GM12878 (cell line): Measurements from ENCODE around the gene RPS6KA2. TPM values are rescaled to one million over a fixed set of nuclear protein-coding genes. Genes with fewer than 3 reads are reported as not detected.
A peak's percentile ranks its signal among the peaks of the same experiment; 100 is the strongest.

Experiments
- BHLHE40 ChIP-seq, 2 experiments: fragments of 450-650 bp in 1 of 2; IDR thresholded peaks; 2 replicates each; pipeline ENCODE4 v1.6.1; 2011 to 2017; ENCODE audit warnings: low read depth in 2 of 2, borderline replicate concordance in 1 of 2, improper control_type of control experiment in 1 of 2, low read length in 1 of 2, mild to moderate bottlenecking in 1 of 2
- BRCA1 ChIP-seq: IDR thresholded peaks from 2 replicates; pipeline ENCODE4 v1.6.1; 2011; ENCODE audit warnings: low read depth, low read length, improper control_type of control experiment
- CREB1 ChIP-seq: IDR thresholded peaks from 2 replicates; pipeline ENCODE4 v1.6.1; 2012; ENCODE audit warnings: low read depth, mild to moderate bottlenecking, inconsistent platforms
- HDAC6 ChIP-seq: fragments of 200-600 bp; sonication (generic); IDR thresholded peaks from one replicate; pipeline ENCODE4 v1.8.0; 2017; ENCODE audit warnings: antibody characterized with exemption; ENCODE audit not compliant: unreplicated experiment
- IRF4 ChIP-seq: IDR thresholded peaks from 2 replicates; pipeline ENCODE4 v1.6.1; 2011; ENCODE audit warnings: low read depth, low read length
- MYB ChIP-seq: fragments of 150-350 bp; IDR thresholded peaks from 2 replicates; pipeline ENCODE4 v1.6.1; 2014; ENCODE audit warnings: mild to moderate bottlenecking, low read depth, low read length, borderline replicate concordance
- NBN ChIP-seq: fragments of 450-650 bp; IDR thresholded peaks from 2 replicates; pipeline ENCODE4 v1.6.1; 2016
- NFYB ChIP-seq: IDR thresholded peaks from 2 replicates; pipeline ENCODE4 v1.6.1; 2011; ENCODE audit warnings: low read depth, mild to moderate bottlenecking, low read length, improper control_type of control experiment, moderate library complexity; ENCODE audit not compliant: insufficient read depth
- NKRF ChIP-seq: fragments of 450-650 bp; conservative IDR thresholded peaks from 2 replicates; pipeline ENCODE4 v1.6.1; 2017; ENCODE audit warnings: mild to moderate bottlenecking, moderate library complexity
- NR2C2 ChIP-seq: IDR thresholded peaks from 2 replicates; pipeline ENCODE4 v1.6.1; 2011; ENCODE audit warnings: borderline replicate concordance, low read depth; ENCODE audit not compliant: control insufficient read depth, insufficient read length
- POLR2A ChIP-seq: IDR thresholded peaks from 2 replicates; pipeline ENCODE4 v1.6.1; 2011; ENCODE audit warnings: low read depth, mild to moderate bottlenecking, low read length
- POLR2AphosphoS5 ChIP-seq: IDR thresholded peaks from 2 replicates; pipeline ENCODE4 v1.6.1; 2011; ENCODE audit warnings: mild to moderate bottlenecking, low read length, inconsistent platforms
- RFX5 ChIP-seq: IDR thresholded peaks from 2 replicates; pipeline ENCODE4 v1.6.1; 2011; ENCODE audit warnings: low read depth, low read length, improper control_type of control experiment
- SMAD5 ChIP-seq: IDR thresholded peaks from 2 replicates; pipeline ENCODE4 v1.6.1; 2016; ENCODE audit warnings: antibody characterized with exemption, low read depth
- YY1 ChIP-seq: IDR thresholded peaks from 2 replicates; pipeline ENCODE4 v1.6.1; 2011; ENCODE audit warnings: low read depth, mild to moderate bottlenecking, low read length
- ZSCAN29 ChIP-seq: fragments of 450-650 bp; IDR thresholded peaks from 2 replicates; pipeline ENCODE4 v1.6.1; 2017; ENCODE audit warnings: mild to moderate bottlenecking, moderate library complexity
- polyA plus RNA-seq, 11 experiments: library from polyadenylated mRNA; depleted of rRNA in 4 of 11; unstranded in 6 of 11; stranded (reverse) in 5 of 11; fragments of >200 nt; fragmentation: Nextera tagmentation in 4 of 11; fragmentation: Illumina TruSeq in 1 of 11; extraction: Ambion mirVana in 4 of 11; extraction: Trizol in 1 of 11; gene quantifications; 1 replicate in 1 of 11; 2 replicates in 10 of 11; pipeline versions ENCODE4 v1.2.1 to v1.2.3, GENCODE V29; 2011 to 2016; ENCODE audit warnings: inconsistent platforms in 2 of 11, missing spikeins in 2 of 11, low read depth in 1 of 11
- total RNA-seq, 4 experiments: library from RNA; depleted of rRNA in 3 of 4; stranded (reverse); fragments of >200 nt in 3 of 4; fragmentation: Illumina TruSeq in 1 of 4; extraction: Trizol in 1 of 4; gene quantifications; 2 replicates each; pipeline versions ENCODE4 v1.2.1 to v1.2.3, GENCODE V29; 2013 to 2021
- TF ChIP-seq, protein P1 (sequence below): fragments of 450-650 bp; IDR thresholded peaks from 2 replicates; pipeline ENCODE4 v1.6.1; 2016; ENCODE audit warnings: mild to moderate bottlenecking, moderate library complexity, borderline replicate concordance
- TF ChIP-seq, protein P2 (sequence below): fragments of 450-650 bp; formaldehyde crosslinking; IDR thresholded peaks from 2 replicates; pipeline ENCODE4 v1.5.0; 2022; ENCODE audit warnings: mild to moderate bottlenecking, missing genetic modification characterization
- TF ChIP-seq, protein P3 (sequence below): IDR thresholded peaks from 2 replicates; pipeline ENCODE4 v1.6.1; 2012; ENCODE audit warnings: mild to moderate bottlenecking, low read depth, low read length

RPS6KA2 gene
- total and polyA plus RNA-seq, 10 of the 15 experiments (the other 5 are each of a cell fraction or from before 2014, with no cell fraction given), result 0.02 to 1.0 (median 0.22) TPM; not detected in 1

DNA sequence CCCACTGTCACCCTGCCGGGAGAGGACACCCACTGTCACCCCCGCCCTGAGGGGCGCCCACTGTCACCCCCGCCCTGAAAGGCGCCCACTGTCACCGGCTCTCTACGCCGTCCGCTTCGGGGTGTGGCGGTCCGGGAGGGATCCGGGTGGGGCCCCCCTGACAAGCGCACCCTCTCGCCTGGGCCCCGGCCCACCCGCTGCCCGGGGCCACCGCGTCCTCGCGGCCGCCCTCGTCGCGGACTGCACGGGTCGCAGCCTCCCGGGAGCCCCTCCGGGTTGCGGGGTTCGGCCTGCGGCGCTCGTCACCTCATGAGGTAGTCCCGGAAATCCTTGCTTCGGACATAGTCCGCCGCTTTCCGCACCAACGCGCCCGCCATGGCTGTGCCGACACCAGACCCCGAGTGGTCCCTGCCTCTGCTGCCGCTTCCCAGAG lies 244.5 kb downstream of the RPS6KA2 start (continued):
- TF ChIP-seq, protein P1, sequence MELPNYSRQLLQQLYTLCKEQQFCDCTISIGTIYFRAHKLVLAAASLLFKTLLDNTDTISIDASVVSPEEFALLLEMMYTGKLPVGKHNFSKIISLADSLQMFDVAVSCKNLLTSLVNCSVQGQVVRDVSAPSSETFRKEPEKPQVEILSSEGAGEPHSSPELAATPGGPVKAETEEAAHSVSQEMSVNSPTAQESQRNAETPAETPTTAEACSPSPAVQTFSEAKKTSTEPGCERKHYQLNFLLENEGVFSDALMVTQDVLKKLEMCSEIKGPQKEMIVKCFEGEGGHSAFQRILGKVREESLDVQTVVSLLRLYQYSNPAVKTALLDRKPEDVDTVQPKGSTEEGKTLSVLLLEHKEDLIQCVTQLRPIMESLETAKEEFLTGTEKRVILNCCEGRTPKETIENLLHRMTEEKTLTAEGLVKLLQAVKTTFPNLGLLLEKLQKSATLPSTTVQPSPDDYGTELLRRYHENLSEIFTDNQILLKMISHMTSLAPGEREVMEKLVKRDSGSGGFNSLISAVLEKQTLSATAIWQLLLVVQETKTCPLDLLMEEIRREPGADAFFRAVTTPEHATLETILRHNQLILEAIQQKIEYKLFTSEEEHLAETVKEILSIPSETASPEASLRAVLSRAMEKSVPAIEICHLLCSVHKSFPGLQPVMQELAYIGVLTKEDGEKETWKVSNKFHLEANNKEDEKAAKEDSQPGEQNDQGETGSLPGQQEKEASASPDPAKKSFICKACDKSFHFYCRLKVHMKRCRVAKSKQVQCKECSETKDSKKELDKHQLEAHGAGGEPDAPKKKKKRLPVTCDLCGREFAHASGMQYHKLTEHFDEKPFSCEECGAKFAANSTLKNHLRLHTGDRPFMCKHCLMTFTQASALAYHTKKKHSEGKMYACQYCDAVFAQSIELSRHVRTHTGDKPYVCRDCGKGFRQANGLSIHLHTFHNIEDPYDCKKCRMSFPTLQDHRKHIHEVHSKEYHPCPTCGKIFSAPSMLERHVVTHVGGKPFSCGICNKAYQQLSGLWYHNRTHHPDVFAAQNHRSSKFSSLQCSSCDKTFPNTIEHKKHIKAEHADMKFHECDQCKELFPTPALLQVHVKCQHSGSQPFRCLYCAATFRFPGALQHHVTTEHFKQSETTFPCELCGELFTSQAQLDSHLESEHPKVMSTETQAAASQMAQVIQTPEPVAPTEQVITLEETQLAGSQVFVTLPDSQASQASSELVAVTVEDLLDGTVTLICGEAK, result no peak
- TF ChIP-seq HDAC6 (no peak), NKRF (peak; percentile 43), YY1 (peak; percentile 42), RFX5 (no peak), MYB (no peak), SMAD5 (0 out of 2 replicates have a peak, but pooled peaks have one; percentile 26), POLR2A (peak; percentile 87), IRF4 (no peak), NR2C2 (no peak), NBN (no peak), POLR2AphosphoS5 (peak; percentile 71; the same call in 1 of the 2 replicates), NFYB (no peak), BRCA1 (no peak), ZSCAN29 (no peak), CREB1 (no peak), BHLHE40 (IDR thresholded peaks at IDR 0.05; ENCODE audit: borderline replicate concordance in 1 of 2, low read depth in 2 of 2, low read length in 1 of 2) (no peak)
- TF ChIP-seq, protein P2, sequence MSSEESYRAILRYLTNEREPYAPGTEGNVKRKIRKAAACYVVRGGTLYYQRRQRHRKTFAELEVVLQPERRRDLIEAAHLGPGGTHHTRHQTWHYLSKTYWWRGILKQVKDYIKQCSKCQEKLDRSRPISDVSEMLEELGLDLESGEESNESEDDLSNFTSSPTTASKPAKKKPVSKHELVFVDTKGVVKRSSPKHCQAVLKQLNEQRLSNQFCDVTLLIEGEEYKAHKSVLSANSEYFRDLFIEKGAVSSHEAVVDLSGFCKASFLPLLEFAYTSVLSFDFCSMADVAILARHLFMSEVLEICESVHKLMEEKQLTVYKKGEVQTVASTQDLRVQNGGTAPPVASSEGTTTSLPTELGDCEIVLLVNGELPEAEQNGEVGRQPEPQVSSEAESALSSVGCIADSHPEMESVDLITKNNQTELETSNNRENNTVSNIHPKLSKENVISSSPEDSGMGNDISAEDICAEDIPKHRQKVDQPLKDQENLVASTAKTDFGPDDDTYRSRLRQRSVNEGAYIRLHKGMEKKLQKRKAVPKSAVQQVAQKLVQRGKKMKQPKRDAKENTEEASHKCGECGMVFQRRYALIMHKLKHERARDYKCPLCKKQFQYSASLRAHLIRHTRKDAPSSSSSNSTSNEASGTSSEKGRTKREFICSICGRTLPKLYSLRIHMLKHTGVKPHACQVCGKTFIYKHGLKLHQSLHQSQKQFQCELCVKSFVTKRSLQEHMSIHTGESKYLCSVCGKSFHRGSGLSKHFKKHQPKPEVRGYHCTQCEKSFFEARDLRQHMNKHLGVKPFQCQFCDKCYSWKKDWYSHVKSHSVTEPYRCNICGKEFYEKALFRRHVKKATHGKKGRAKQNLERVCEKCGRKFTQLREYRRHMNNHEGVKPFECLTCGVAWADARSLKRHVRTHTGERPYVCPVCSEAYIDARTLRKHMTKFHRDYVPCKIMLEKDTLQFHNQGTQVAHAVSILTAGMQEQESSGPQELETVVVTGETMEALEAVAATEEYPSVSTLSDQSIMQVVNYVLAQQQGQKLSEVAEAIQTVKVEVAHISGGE (CRISPR knock-in tag), result no peak
- TF ChIP-seq, protein P3, sequence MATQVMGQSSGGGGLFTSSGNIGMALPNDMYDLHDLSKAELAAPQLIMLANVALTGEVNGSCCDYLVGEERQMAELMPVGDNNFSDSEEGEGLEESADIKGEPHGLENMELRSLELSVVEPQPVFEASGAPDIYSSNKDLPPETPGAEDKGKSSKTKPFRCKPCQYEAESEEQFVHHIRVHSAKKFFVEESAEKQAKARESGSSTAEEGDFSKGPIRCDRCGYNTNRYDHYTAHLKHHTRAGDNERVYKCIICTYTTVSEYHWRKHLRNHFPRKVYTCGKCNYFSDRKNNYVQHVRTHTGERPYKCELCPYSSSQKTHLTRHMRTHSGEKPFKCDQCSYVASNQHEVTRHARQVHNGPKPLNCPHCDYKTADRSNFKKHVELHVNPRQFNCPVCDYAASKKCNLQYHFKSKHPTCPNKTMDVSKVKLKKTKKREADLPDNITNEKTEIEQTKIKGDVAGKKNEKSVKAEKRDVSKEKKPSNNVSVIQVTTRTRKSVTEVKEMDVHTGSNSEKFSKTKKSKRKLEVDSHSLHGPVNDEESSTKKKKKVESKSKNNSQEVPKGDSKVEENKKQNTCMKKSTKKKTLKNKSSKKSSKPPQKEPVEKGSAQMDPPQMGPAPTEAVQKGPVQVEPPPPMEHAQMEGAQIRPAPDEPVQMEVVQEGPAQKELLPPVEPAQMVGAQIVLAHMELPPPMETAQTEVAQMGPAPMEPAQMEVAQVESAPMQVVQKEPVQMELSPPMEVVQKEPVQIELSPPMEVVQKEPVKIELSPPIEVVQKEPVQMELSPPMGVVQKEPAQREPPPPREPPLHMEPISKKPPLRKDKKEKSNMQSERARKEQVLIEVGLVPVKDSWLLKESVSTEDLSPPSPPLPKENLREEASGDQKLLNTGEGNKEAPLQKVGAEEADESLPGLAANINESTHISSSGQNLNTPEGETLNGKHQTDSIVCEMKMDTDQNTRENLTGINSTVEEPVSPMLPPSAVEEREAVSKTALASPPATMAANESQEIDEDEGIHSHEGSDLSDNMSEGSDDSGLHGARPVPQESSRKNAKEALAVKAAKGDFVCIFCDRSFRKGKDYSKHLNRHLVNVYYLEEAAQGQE, result no peak
